Heart right ventricle (tissue), 16 donors: ENCODE data around the gene SPX. TPM values are rescaled to one million over a fixed set of nuclear protein-coding genes. Genes with fewer than 3 reads are reported as not detected.

Source experiments
- ATAC-seq, 8 donors: fragments of 200-7000 bp; cut with Tn5 transposase; one replicate each; pipeline ENCODE4 v1.9.1; 2020; ENCODE audit warnings: mild to moderate bottlenecking in 8 of 8, moderate library complexity in 8 of 8, moderate number of reproducible peaks in 1 of 8
- DNase-seq, 2 donors: peaks; one replicate each; pipeline ENCODE4 v3.0.0-alpha.2; 2020
- H3K27ac ChIP-seq, 10 donors: fragments of 200-600 bp; sonication (generic) in 2 of 10; one replicate each; pipeline versions ENCODE4 v1.5.0 to v1.8.0; 2020 to 2022; ENCODE audit warnings: mild to moderate bottlenecking in 3 of 10
- H3K27me3 ChIP-seq, 7 donors: fragments of 200-600 bp; one replicate each; pipeline ENCODE4 v1.8.0; 2021 to 2022; ENCODE audit warnings: mild to moderate bottlenecking in 2 of 7
- H3K36me3 ChIP-seq, 9 donors: fragments of 200-600 bp; sonication (generic) in 1 of 9; one replicate each; pipeline versions ENCODE4 v1.5.0 to v1.8.0; 2020 to 2022; ENCODE audit warnings: mild to moderate bottlenecking in 2 of 9
- H3K4me1 ChIP-seq, 9 donors: fragments of 200-600 bp; sonication (generic) in 1 of 9; one replicate each; pipeline versions ENCODE4 v1.5.0 to v1.8.0; 2020 to 2022; ENCODE audit warnings: mild to moderate bottlenecking in 4 of 9
- H3K4me3 ChIP-seq, 10 donors: fragments of 200-600 bp; sonication (generic) in 2 of 10; one replicate each; pipeline versions ENCODE4 v1.5.0 to v1.8.0; 2020 to 2022; ENCODE audit warnings: mild to moderate bottlenecking in 7 of 10, moderate library complexity in 2 of 10
- H3K9me3 ChIP-seq, 11 donors: fragments of 200-600 bp in 10 of 11; sonication (generic) in 2 of 11; one replicate each; pipeline versions ENCODE4 v1.5.0 to v1.8.0; 2013 to 2022; ENCODE audit warnings: mild to moderate bottlenecking in 2 of 11, control low read depth in 1 of 11, moderate library complexity in 1 of 11
- WGBS, 2 donors: extraction: QIAGEN DNeasy Blood & Tissue Kit; methylation state at CpG; one replicate each; pipeline ENCODE4 v1.1.7; 2013; ENCODE audit warnings: inconsistent platforms in 1 of 2; 5-methylcytosine and 5-hydroxymethylcytosine counted together
- intact Hi-C, 10 donors: fragments of 100-400 bp; cut with DNase I; formaldehyde crosslinking; loops; one replicate each; pipeline versions ENCODE4 v1.11.1 to v1.14.2; 2022
- polyA plus RNA-seq, 2 donors: library from polyadenylated mRNA; stranded (reverse); fragments of 200-250 nt; gene quantifications; one replicate each; pipeline ENCODE4 v1.2.3, GENCODE V29; 2013
- total RNA-seq, 10 donors: library from RNA; stranded (reverse); fragmentation: NEBNext Ultra II Directional in 3 of 10; extraction: Animal tissue kit (Norgen Biotek cat#: 25700) in 3 of 10; gene quantifications; one replicate each; pipeline versions ENCODE4 v1.2.1 to v1.2.4, GENCODE V29; 2021 to 2023
- TF ChIP-seq, protein P1 (sequence below), 9 donors: fragments of 200-600 bp; sonication (generic) in 2 of 9; IDR thresholded peaks; one replicate each; pipeline versions ENCODE4 v1.5.0 to v1.8.0; 2021 to 2022; ENCODE audit warnings: antibody characterized with exemption in 9 of 9, mild to moderate bottlenecking in 5 of 9, moderate library complexity in 1 of 9
- donor health status: Arrhythmogenic right ventricular cardiomyopathy.
- donor health status: ischemic (EF 13 %, LVEDD 7.1; RV severe dilation, severe dysfunction).
- donor health status: healthy with polysubstance abuse.
- donor health status: DM: no; HTN: yes; CAD: no.
- donor health status: DM: no; HTN: no; CAD: no.
- donor health status: ischemic (EF 25% LVEDD 6.9; RV normal size, moderate dysfunction).
- donor health status: ischemic (EF 25% LVEDD 5.7; RV mildly dilated, moderate dysfunction).
- donor health status: healthy.
- donor health status: DM: yes; HTN: yes; CAD: no.
- donor health status: Ischemic cardiomyopathy.
- donor health status: ischemic (EF 35%, LVEDD 5.7; RV mildly dilated, moderate dysfunction).
- donor health status: nonischemic (EF 11% LVEDD 7.7; RV severe dilation, severe dysfunction).
- donor health status: DM: yes; HTN: yes; CAD: no.
- donor health status: PGD.
- donor health status: ischemic (EF 29% LVEDD 5.4; RV normal size, mild dysfunction).
- donor health status: nonischemic (EF 23%, LVEDD 6.1; RV moderate dilation, normal function).

SPX gene
- total and polyA plus RNA-seq, 12 donors, result 1.7 to 21.5 (median 16.2) TPM

GRCh38 chr12:21529456-21529855 lies 3.4 kb downstream of the SPX start:
- H3K36me3 ChIP-seq, result peaks cover 0 to 6% (median 0%) of the 10 kb centered on the region in 9 donors
- peak overlapping the region in 7 of 10 donors; percentile 5 to 88 (median 85) for H3K27ac ChIP-seq
- peaks cover 0 to 25% (median 16%) of the 10 kb centered on the region in 9 donors for H3K4me1 ChIP-seq
- intact Hi-C loops, result no loop called here
- no peak overlapping the region for H3K4me3 ChIP-seq
- ATAC-seq (no peak), DNase-seq (no peak)
- peaks cover 0 to 2% (median 0%) of the 10 kb centered on the region in 11 donors for H3K9me3 ChIP-seq
- peaks cover 0 to 52% (median 0%) of the 10 kb centered on the region in 7 donors for H3K27me3 ChIP-seq
- TF ChIP-seq, protein P1, sequence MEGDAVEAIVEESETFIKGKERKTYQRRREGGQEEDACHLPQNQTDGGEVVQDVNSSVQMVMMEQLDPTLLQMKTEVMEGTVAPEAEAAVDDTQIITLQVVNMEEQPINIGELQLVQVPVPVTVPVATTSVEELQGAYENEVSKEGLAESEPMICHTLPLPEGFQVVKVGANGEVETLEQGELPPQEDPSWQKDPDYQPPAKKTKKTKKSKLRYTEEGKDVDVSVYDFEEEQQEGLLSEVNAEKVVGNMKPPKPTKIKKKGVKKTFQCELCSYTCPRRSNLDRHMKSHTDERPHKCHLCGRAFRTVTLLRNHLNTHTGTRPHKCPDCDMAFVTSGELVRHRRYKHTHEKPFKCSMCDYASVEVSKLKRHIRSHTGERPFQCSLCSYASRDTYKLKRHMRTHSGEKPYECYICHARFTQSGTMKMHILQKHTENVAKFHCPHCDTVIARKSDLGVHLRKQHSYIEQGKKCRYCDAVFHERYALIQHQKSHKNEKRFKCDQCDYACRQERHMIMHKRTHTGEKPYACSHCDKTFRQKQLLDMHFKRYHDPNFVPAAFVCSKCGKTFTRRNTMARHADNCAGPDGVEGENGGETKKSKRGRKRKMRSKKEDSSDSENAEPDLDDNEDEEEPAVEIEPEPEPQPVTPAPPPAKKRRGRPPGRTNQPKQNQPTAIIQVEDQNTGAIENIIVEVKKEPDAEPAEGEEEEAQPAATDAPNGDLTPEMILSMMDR (IDR thresholded peaks at IDR 0.05), result no peak
- 64 to 81% methylated on average over 2 of the region's 2 CpGs for WGBS, 2 donors

DNA sequence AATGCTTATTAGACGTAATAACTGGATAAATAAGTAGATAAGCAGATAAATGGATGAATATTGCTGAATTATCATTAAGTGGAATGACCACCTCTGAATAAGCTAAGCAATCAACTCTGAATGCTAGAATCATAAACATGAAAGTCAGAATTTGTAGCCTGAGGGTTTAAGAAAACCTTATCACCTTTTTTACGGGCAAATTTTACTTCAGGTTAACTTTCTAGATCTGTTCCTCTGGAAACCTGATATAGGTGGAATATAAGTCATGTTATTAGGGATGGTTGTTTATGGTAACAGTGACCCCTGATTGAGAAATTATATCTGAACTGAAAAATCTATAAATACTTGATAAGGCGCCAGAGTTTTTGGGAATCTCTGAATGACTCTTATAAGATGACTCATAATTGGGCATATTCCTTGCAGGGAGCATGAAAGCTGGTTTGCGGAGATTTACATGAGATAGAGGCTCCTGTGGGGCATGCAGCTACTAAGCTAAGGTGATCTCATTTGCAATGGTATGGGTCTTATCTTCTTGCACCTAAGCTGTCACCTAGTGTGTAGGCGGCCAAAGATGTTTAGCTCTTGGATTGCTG lies 12.1 kb downstream of the SPX start:
- peaks cover 0 to 7% (median 0%) of the 10 kb centered on the region in 9 donors for H3K4me1 ChIP-seq
- TF ChIP-seq, protein P1 (IDR thresholded peaks at IDR 0.05), result no peak
- ATAC-seq (no peak), DNase-seq (no peak)
- intact Hi-C loops, result no loop called here
- WGBS, 2 donors, result 88 to 91% methylated on average over 5 of the region's 5 CpGs
- H3K27me3 ChIP-seq, result no peaks in the 10 kb centered on the region
- H3K36me3 ChIP-seq, result peaks cover 0 to 5% (median 0%) of the 10 kb centered on the region in 9 donors
- H3K9me3 ChIP-seq, result no peaks in the 10 kb centered on the region
- no peak overlapping the region for H3K4me3 ChIP-seq
- H3K27ac ChIP-seq, result no peak overlapping the region

GRCh38 chr12:21539797-21540196 lies 13.7 kb downstream of the SPX start:
- Histone ChIP-seq H3K27ac (no peak overlapping the region), H3K4me3 (no peak overlapping the region), H3K9me3 (no peaks in the 10 kb centered on the region), H3K36me3 (peaks cover 0 to 5% (median 0%) of the 10 kb centered on the region in 9 donors), H3K4me1 (peaks cover 0 to 7% (median 0%) of the 10 kb centered on the region in 9 donors), H3K27me3 (no peaks in the 10 kb centered on the region)
- TF ChIP-seq, protein P1 (IDR thresholded peaks at IDR 0.05), result no peak
- intact Hi-C loops, result no loop called here
- DNase-seq (no peak), ATAC-seq (no peak)

DNA sequence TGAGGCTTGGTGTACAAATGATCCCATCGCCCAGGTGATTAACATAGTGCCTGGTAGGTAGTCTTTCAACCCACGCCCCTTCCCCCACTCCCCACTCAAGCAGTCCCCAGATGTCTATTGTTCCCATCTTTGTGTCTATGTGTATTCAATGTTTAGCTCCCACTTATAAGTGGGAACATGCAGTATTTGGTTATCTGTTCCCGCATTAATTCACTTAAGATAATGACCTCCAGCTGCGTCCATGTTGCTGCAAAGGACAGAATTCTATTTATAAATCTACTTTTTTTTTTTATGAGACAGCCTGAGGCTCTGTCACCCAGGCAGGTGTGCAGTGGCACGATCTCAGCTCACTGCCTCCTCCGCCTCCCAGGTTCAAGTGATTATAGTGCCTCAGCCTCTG lies 15.7 kb downstream of the SPX start:
- DNase-seq, result no peak
- H3K9me3 ChIP-seq, result no peaks in the 10 kb centered on the region
- intact Hi-C loops, result no loop called here
- peak in 3 of 8 donors; percentile 19 to 69 (median 64) for ATAC-seq
- H3K4me1 ChIP-seq, result peaks cover 0 to 11% (median 0%) of the 10 kb centered on the region in 9 donors
- H3K36me3 ChIP-seq, result peaks cover 0 to 5% (median 0%) of the 10 kb centered on the region in 9 donors
- H3K27ac ChIP-seq, result no peak overlapping the region
- TF ChIP-seq, protein P1 (IDR thresholded peaks at IDR 0.05), result no peak
- no peak overlapping the region for H3K4me3 ChIP-seq
- WGBS, 2 donors, result 67 to 76% methylated on average over 6 of the region's 6 CpGs
- H3K27me3 ChIP-seq, result no peaks in the 10 kb centered on the region
